HepG2 (cell line): Measurements from ENCODE around the gene DAPK1. TPM values are rescaled to one million over a fixed set of nuclear protein-coding genes. Genes with fewer than 3 reads are reported as not detected.

Experiments used
- BORCS8-MEF2B ChIP-seq: sonication (generic); formaldehyde crosslinking; IDR thresholded peaks from 2 replicates; pipeline ENCODE4 v1.8.0; 2022; ENCODE audit warnings: mild to moderate bottlenecking, missing genetic modification reagents
- CAMTA2 ChIP-seq: sonication (generic); formaldehyde crosslinking; IDR thresholded peaks from 2 replicates; pipeline ENCODE4 v1.4.0; 2020; ENCODE audit warnings: mild to moderate bottlenecking, missing genetic modification reagents, borderline replicate concordance
- EP300 ChIP-seq, 3 experiments: sonication (generic) in 1 of 3; formaldehyde crosslinking in 1 of 3; IDR thresholded peaks; 2 replicates each; pipeline versions ENCODE4 v1.5.1 to v1.6.1; 2011 to 2020; ENCODE audit warnings: low read depth in 2 of 3, low read length in 2 of 3, borderline replicate concordance in 1 of 3, improper control_type of control experiment in 1 of 3, mild to moderate bottlenecking in 1 of 3, missing genetic modification reagents in 1 of 3, moderate library complexity in 1 of 3
- GATAD2A ChIP-seq: IDR thresholded peaks from 2 replicates; pipeline ENCODE4 v1.6.1; 2016
- HMG20A ChIP-seq: IDR thresholded peaks from 2 replicates; pipeline ENCODE4 v1.6.1; 2016; ENCODE audit warnings: borderline replicate concordance
- HMGXB4 ChIP-seq, 2 experiments: sonication (generic) in 1 of 2; formaldehyde crosslinking in 1 of 2; IDR thresholded peaks; 2 replicates each; pipeline versions ENCODE4 v1.4.0 to v1.6.1; 2018 to 2020; ENCODE audit warnings: missing genetic modification reagents in 2 of 2, borderline replicate concordance in 1 of 2, low read depth in 1 of 2, mild to moderate bottlenecking in 1 of 2, missing biosample characterization in 1 of 2
- HOXA3 ChIP-seq: sonication (generic); formaldehyde crosslinking; IDR thresholded peaks from 2 replicates; pipeline ENCODE4 v1.5.0; 2020; ENCODE audit warnings: missing genetic modification reagents
- HOXA9 ChIP-seq: sonication (generic); formaldehyde crosslinking; IDR thresholded peaks from 2 replicates; pipeline ENCODE4 v1.8.1; 2022; ENCODE audit warnings: missing genetic modification reagents, mild to moderate bottlenecking, moderate library complexity, borderline replicate concordance
- NFYB ChIP-seq: sonication (generic); formaldehyde crosslinking; IDR thresholded peaks from 2 replicates; pipeline ENCODE4 v1.4.0; 2020; ENCODE audit warnings: missing genetic modification reagents
- NONO ChIP-seq, 2 experiments: fragments of 450-650 bp in 1 of 2; sonication (generic) in 1 of 2; formaldehyde crosslinking in 1 of 2; IDR thresholded peaks in 1 of 2; conservative IDR thresholded peaks in 1 of 2; 2 replicates each; pipeline versions ENCODE4 v1.6.1 to v1.8.0; 2017 to 2022; ENCODE audit warnings: mild to moderate bottlenecking in 1 of 2, missing genetic modification reagents in 1 of 2, moderate library complexity in 1 of 2
- PPARG ChIP-seq: conservative IDR thresholded peaks from 2 replicates; pipeline ENCODE4 v1.6.1; 2016; ENCODE audit warnings: missing biosample characterization, missing genetic modification reagents
- RFX3 ChIP-seq: IDR thresholded peaks from 2 replicates; pipeline ENCODE4 v1.6.1; 2016; ENCODE audit warnings: missing biosample characterization, missing genetic modification reagents
- RORA ChIP-seq: sonication (generic); formaldehyde crosslinking; IDR thresholded peaks from 2 replicates; pipeline ENCODE4 v1.5.0; 2020; ENCODE audit warnings: mild to moderate bottlenecking, missing genetic modification reagents, moderate library complexity
- SRSF4 ChIP-seq: fragments of 200-400 bp; formaldehyde crosslinking; IDR thresholded peaks from one replicate; pipeline ENCODE4 v1.6.1; 2018; ENCODE audit warnings: mild to moderate bottlenecking, low read depth, low read length, moderate library complexity; ENCODE audit not compliant: poor library complexity, severe bottlenecking
- TAF1 ChIP-seq: sonication (generic); formaldehyde crosslinking; IDR thresholded peaks from 2 replicates; pipeline ENCODE4 v1.4.0; 2020; ENCODE audit warnings: missing genetic modification reagents
- TFDP2 ChIP-seq: sonication (generic); formaldehyde crosslinking; IDR thresholded peaks from 2 replicates; pipeline ENCODE4 v1.4.0; 2020; ENCODE audit warnings: missing genetic modification reagents
- THYN1 ChIP-seq: sonication (generic); formaldehyde crosslinking; IDR thresholded peaks from 2 replicates; pipeline ENCODE4 v1.8.1; 2023; ENCODE audit warnings: low read depth, mild to moderate bottlenecking, moderate library complexity, missing genetic modification reagents, borderline replicate concordance
- ZNF24 ChIP-seq: fragments of 450-650 bp; IDR thresholded peaks from 2 replicates; pipeline ENCODE4 v1.6.1; 2017; ENCODE audit warnings: antibody characterized with exemption, mild to moderate bottlenecking
- ZSCAN29 ChIP-seq: sonication (generic); formaldehyde crosslinking; conservative IDR thresholded peaks from 2 replicates; pipeline ENCODE4 v1.4.0; 2020; ENCODE audit warnings: mild to moderate bottlenecking, missing genetic modification reagents
- polyA plus RNA-seq, 8 experiments: library from polyadenylated mRNA; depleted of rRNA in 3 of 8; stranded (reverse) in 7 of 8; unstranded in 1 of 8; fragments of >200 nt; fragmentation: Illumina TruSeq in 4 of 8; extraction: Trizol in 4 of 8; gene quantifications; 2 replicates each; pipeline versions ENCODE4 v1.2.1 to v1.2.3, GENCODE V29; 2011 to 2016; ENCODE audit warnings: low read depth in 4 of 8, missing spikeins in 1 of 8, mixed read lengths in 1 of 8; ENCODE audit not compliant: insufficient read depth in 1 of 8
- total RNA-seq, 5 experiments: library from RNA; depleted of rRNA; stranded (reverse); fragments of >200 nt; fragmentation: Illumina TruSeq; extraction: Trizol; gene quantifications; 2 replicates each; pipeline ENCODE4 v1.2.3, GENCODE V29; 2016; ENCODE audit warnings: low read depth in 1 of 5
- TF ChIP-seq, protein P1 (sequence below): sonication (generic); formaldehyde crosslinking; IDR thresholded peaks from 2 replicates; pipeline ENCODE4 v1.5.0; 2020; ENCODE audit warnings: missing genetic modification reagents
- TF ChIP-seq, protein P2 (sequence below), 2 experiments: IDR thresholded peaks; 2 replicates each; pipeline ENCODE4 v1.6.1; 2011 to 2012; ENCODE audit warnings: low read length in 2 of 2, borderline replicate concordance in 1 of 2, low read depth in 1 of 2, mild to moderate bottlenecking in 1 of 2, moderate library complexity in 1 of 2

The DAPK1 gene
- total and polyA plus RNA-seq, 2 of the 13 experiments (the other 11 are each of a cell fraction or from before 2014, with no cell fraction given), result 35.7 to 35.9 TPM

DNA sequence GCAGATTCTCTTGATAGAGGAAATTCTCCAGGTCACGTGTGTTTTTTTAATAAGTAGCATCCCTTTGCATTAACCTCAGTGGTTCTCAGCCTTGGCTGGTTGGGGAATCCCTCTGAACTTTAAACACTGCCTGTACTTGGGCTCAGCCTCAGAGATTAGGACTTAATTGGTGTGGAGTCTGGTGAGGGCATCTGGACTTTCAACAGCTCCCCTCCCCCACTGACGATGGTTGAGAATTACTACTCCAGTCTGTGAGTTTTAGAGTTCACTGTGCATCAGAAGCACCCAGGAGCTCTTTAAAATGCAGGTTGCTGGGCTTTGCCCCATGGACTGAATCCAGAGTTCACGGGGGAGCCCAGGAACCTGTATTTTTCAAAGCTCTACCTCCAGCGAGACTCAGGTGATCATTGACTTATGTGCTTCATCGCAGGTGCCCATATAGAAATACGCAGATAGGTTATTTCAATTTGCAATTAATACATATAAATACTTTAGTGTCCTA is 71.4 kb downstream of the DAPK1 start (continued):
- TF ChIP-seq TAF1 (CRISPR knock-in tag), result no peak
- TF ChIP-seq, protein P1, sequence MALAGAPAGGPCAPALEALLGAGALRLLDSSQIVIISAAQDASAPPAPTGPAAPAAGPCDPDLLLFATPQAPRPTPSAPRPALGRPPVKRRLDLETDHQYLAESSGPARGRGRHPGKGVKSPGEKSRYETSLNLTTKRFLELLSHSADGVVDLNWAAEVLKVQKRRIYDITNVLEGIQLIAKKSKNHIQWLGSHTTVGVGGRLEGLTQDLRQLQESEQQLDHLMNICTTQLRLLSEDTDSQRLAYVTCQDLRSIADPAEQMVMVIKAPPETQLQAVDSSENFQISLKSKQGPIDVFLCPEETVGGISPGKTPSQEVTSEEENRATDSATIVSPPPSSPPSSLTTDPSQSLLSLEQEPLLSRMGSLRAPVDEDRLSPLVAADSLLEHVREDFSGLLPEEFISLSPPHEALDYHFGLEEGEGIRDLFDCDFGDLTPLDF (CRISPR knock-in tag), result peak; percentile 54; the same call in 1 of the 2 replicates
- TF ChIP-seq RORA (CRISPR knock-in tag), result no peak
- TF ChIP-seq BORCS8-MEF2B (CRISPR knock-in tag), result 0 out of 2 replicates have a peak, but pooled peaks have one; percentile 38
- TF ChIP-seq HOXA9 (CRISPR knock-in tag), result no peak
- peak; percentile 89 for TF ChIP-seq GATAD2A (CRISPR knock-in tag)
- peak in 1 of 2 experiments; percentile 38; a peak in 1 of 4 replicates for TF ChIP-seq HMGXB4 (CRISPR knock-in tag; IDR thresholded peaks at IDR 0.05; ENCODE audit: borderline replicate concordance in 1 of 2, low read depth in 1 of 2)
- TF ChIP-seq PPARG (CRISPR knock-in tag), result no peak
- TF ChIP-seq EP300 (IDR thresholded peaks at IDR 0.05; ENCODE audit: low read depth in 2 of 2, low read length in 2 of 2), result peak; percentile 80 to 87
- peak; percentile 73; the same call in 1 of the 2 replicates for TF ChIP-seq EP300 (CRISPR knock-in tag; IDR thresholded peaks at IDR 0.05; ENCODE audit: borderline replicate concordance)
- peak; percentile 67; the same call in 1 of the 2 replicates for TF ChIP-seq HMG20A (CRISPR knock-in tag)
- TF ChIP-seq HOXA3 (CRISPR knock-in tag), result peak; percentile 81
- peak; percentile 80 for TF ChIP-seq ZSCAN29
- TF ChIP-seq THYN1, result no peak
- TF ChIP-seq CAMTA2, result no peak
- no peak for TF ChIP-seq NFYB (CRISPR knock-in tag)
- TF ChIP-seq RFX3, result no peak
- no peak for TF ChIP-seq SRSF4
- no peak for TF ChIP-seq NONO (IDR thresholded peaks at IDR 0.05)
- TF ChIP-seq NONO (CRISPR knock-in tag; conservative IDR thresholded peaks at IDR 0.05), result peak; percentile 72
- 0 out of 2 replicates have a peak, but pooled peaks have one; percentile 10 for TF ChIP-seq ZNF24
- TF ChIP-seq, protein P2, sequence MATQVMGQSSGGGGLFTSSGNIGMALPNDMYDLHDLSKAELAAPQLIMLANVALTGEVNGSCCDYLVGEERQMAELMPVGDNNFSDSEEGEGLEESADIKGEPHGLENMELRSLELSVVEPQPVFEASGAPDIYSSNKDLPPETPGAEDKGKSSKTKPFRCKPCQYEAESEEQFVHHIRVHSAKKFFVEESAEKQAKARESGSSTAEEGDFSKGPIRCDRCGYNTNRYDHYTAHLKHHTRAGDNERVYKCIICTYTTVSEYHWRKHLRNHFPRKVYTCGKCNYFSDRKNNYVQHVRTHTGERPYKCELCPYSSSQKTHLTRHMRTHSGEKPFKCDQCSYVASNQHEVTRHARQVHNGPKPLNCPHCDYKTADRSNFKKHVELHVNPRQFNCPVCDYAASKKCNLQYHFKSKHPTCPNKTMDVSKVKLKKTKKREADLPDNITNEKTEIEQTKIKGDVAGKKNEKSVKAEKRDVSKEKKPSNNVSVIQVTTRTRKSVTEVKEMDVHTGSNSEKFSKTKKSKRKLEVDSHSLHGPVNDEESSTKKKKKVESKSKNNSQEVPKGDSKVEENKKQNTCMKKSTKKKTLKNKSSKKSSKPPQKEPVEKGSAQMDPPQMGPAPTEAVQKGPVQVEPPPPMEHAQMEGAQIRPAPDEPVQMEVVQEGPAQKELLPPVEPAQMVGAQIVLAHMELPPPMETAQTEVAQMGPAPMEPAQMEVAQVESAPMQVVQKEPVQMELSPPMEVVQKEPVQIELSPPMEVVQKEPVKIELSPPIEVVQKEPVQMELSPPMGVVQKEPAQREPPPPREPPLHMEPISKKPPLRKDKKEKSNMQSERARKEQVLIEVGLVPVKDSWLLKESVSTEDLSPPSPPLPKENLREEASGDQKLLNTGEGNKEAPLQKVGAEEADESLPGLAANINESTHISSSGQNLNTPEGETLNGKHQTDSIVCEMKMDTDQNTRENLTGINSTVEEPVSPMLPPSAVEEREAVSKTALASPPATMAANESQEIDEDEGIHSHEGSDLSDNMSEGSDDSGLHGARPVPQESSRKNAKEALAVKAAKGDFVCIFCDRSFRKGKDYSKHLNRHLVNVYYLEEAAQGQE (IDR thresholded peaks at IDR 0.05; ENCODE audit: borderline replicate concordance in 1 of 2, low read depth in 1 of 2, low read length in 2 of 2), result peak in 1 of 2 experiments; percentile 54; a peak in 1 of 4 replicates
- peak; percentile 40; the same call in 1 of the 2 replicates for TF ChIP-seq TFDP2 (CRISPR knock-in tag)
